Fibroblast of pulmonary artery (primary cell): ENCODE data around the gene DRAXIN.

Experiments
- DNase-seq: peaks from one replicate; pipeline ENCODE4 v3.0.0-alpha.2; 2010; ENCODE audit warnings: low read depth
- H3K4me3 ChIP-seq: replicated peaks from 2 replicates; pipeline ENCODE4 v1.5.1; 2011; ENCODE audit warnings: low read depth, mild to moderate bottlenecking, control low read depth, low read length, moderate library complexity
- TF ChIP-seq, protein P1 (sequence below): IDR thresholded peaks from 2 replicates; pipeline ENCODE4 v1.5.1; 2011; ENCODE audit warnings: mild to moderate bottlenecking, control low read depth, low read length, inconsistent platforms; ENCODE audit errors: missing control alignments

The DRAXIN gene

DNA sequence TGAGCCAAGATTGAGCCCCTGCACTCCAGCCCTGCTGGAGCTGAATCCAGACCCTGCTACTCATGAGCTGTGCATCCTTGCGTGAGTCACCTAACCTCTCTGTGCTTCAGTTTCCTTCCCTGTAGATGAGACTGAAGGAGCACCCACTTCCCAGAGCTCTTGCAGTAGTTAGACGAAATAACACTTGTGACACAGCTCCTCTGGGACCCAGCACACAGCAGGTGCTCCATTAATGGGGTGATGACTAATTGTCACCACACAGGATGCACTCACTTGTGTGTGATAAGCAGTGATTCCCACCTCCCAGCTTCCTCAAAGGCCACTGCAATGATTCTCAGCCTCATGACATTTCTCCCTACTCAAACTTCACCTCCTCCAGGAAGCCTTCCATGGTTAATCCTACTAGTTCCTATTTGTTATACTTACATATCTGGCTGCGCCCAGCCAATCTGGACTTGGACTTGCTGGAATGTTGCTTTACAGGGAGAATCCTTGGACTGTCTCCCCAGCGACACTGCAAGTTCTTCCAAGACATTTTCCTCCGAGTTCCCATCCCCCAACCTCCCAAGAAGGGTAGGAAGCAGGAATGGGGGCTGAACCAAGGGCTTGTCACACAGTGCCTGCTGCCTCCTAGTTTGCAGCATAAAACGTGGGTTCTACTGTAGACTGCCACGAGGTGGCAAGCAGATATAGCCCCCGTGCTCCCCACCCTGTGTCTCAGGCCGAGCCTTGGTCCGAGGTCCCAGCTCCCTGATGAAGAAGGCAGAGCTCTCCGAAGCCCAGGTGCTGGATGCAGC is 17.2 kb downstream of the DRAXIN start:
- H3K4me3 ChIP-seq = no peak overlapping the region
- TF ChIP-seq, protein P1, sequence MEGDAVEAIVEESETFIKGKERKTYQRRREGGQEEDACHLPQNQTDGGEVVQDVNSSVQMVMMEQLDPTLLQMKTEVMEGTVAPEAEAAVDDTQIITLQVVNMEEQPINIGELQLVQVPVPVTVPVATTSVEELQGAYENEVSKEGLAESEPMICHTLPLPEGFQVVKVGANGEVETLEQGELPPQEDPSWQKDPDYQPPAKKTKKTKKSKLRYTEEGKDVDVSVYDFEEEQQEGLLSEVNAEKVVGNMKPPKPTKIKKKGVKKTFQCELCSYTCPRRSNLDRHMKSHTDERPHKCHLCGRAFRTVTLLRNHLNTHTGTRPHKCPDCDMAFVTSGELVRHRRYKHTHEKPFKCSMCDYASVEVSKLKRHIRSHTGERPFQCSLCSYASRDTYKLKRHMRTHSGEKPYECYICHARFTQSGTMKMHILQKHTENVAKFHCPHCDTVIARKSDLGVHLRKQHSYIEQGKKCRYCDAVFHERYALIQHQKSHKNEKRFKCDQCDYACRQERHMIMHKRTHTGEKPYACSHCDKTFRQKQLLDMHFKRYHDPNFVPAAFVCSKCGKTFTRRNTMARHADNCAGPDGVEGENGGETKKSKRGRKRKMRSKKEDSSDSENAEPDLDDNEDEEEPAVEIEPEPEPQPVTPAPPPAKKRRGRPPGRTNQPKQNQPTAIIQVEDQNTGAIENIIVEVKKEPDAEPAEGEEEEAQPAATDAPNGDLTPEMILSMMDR = no peak
- no peak for DNase-seq

DNA sequence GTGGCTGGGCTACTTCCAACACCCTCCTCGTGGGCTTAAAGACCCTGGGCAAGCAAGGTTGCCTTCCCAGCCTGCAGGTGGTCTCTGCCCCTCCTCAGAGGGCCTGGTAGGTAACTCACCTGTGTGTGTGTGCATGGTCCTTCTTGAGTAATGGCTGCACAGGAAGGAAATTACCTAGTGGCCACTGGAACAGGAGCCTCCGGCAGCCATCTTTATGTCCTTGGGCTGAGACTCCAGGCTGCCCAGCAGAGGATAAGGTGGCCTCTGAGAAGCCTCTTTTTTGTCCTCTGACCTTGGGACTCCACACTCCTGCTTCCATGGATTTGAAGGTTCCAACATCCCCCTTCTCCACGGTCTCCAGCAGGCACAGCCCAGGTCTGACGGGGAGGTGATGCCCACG is 20.0 kb downstream of the DRAXIN start:
- TF ChIP-seq, protein P1 = no peak
- no peak for DNase-seq
- no peak overlapping the region for H3K4me3 ChIP-seq

DNA sequence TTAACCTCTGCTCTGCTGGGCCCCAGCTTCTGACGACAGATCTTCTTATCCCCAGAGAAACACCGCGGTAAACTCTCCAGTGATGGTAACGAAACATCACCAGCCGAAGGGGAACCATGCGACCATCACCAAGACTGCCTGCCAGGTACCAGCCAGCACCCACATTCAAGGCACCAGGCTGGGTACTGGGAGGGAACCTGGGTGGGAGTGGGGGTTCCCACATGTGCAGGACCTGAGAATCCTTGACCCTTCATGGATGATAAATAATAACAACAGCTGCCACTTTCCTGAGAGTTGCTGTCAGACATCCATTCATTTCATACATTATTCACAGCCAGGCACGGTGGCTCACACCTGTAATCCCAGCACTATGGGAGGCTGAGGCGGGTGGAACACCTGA is 20.8 kb downstream of the DRAXIN start:
- no peak for DNase-seq
- TF ChIP-seq, protein P1 = no peak

DNA sequence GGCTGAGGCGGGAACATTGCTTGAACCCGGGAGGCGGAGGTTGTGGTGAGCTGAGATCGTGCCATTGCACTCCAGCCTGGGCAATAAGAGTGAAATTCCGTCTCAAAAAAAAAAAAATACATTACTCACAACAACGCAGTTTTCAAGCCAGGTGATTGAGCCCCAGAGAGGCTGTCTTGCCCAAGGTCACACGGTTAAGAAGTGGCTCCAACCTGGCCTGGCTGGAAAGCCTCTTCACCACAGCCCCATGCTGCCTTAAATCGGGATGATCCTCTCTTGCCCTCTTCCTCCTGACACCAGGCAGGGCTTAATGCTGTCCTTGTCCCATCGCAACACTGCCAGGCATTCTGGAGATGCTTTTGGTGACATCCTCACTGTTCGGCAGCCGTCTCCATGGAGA is 21.6 kb downstream of the DRAXIN start:
- no peak for DNase-seq
- TF ChIP-seq, protein P1 = no peak
- H3K4me3 ChIP-seq = no peak overlapping the region

More for the DNA sequence above, 20.8 kb downstream of the DRAXIN start:
- H3K4me3 ChIP-seq = no peak overlapping the region

DNA sequence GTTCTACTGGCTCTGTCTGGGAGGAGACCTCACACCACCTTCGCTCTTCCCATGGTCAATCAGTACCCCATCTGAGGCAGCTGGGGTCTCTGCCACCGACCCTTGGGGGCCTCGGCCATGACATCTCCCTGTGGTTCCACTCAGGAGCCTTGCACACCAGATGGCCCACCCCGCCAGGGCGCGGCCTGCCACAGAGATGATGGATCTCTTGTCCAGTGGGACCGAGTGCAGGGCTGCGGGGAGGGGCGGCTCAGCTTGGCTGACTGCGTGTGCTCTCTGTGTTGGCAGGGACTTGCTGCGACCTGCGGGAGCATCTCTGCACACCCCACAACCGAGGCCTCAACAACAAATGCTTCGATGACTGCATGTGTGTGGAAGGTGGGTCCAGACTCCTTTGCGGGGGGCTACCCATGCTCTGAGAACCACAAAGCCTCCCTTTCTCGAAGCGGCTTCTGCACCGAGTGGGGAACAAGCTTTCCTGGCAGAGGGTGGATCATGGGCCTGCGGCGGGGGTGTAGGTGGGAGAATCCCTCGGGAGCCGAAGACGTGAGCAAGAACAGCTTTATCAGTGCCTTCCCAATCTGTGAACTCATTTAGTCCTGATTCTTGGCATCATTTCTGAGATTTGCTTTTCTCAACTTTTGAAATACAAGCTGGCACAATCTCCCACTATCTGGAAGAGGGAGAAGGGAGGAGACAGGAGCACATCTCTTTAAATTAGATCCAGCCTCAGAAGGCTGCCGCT is 23.5 kb downstream of the DRAXIN start:
- no peak overlapping the region for H3K4me3 ChIP-seq
- DNase-seq = no peak
- TF ChIP-seq, protein P1 = no peak

DNA sequence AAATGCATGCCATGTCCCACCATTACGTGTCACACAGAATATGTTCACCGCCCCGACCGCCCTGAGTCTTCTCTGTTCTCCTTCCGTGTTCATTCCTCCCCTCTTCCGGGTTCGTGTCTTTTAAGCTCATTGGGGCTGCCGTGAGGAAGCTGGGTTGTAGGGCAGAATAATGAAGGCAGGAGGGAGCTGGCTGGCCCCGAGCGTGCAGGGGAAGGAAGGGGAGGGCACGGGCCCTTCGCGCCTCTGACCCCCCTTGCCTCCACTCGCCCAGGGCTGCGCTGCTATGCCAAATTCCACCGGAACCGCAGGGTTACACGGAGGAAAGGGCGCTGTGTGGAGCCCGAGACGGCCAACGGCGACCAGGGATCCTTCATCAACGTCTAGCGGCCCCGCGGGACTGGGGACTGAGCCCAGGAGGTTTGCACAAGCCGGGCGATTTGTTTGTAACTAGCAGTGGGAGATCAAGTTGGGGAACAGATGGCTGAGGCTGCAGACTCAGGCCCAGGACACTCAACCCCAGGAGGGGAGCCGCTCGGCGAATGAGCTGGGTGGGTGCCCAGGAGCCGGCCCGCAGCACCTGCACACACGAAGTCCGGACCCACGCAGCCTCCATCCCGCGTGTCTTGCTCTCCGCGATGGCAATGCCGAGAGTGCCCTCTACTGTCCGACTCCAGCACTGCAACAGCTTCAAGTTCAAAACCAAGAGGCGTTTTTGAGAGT is 28.0 kb downstream of the DRAXIN start:
- H3K4me3 ChIP-seq = no peak overlapping the region
- TF ChIP-seq, protein P1 = peak; percentile 97
- DNase-seq = peak; percentile 76
